HG02759 (cell line): Measurements from ENCODE around the gene TEX14.
"Not testable (repeated sequence)": the region's sequence is repeated elsewhere in the genome, so short reads cannot be mapped to it uniquely, and the experiment has no call there.

Experiments used
- ATAC-seq: cut with Tn5 transposase; IDR thresholded peaks from one replicate; pipeline ENCODE4 v1.9.1; 2021; ENCODE audit warnings: mild to moderate bottlenecking, moderate library complexity; ENCODE audit not compliant: unreplicated experiment

TEX14 gene

DNA sequence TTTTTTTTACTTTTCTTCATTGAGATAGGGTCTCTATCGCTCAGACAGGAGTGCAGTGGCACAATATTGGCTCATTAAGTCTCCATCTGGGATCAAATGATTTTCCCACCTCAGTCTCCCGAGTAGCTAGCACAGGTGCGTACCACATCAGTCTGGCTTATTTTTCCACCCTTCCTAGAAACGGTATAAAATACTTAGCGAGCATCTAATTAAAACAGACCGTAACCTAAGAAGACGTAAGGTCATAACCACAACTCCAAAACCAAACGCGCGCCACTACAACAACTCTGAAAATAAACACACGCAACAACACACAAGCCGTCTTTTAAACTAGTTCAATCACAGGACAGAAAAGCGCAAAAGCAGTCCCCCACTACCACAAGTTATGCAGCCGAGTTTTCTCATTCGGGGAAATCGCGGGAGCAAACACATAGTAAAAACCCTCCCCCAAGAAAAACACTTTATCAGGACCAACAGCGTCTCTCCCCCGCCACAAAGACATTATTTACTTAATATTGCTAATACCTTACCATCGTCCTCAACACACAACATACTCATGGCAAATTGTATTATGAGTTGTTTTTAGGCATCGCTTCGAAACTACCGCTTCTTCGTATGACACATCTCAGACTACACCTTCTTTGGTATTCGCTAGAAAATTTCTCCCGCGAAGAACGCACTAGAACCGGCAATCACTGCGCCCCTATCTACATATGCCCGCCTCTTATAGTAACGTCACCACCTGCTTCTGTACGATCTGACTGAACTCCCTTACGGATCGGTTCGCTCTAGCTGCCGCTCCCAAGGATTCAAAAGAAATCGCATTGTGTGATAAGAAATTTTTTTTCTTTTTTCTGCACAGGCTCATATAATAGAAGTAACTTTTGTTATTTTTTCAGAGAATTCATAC, 32.8 kb downstream of the TEX14 start:
- ATAC-seq: peak; percentile 75

DNA sequence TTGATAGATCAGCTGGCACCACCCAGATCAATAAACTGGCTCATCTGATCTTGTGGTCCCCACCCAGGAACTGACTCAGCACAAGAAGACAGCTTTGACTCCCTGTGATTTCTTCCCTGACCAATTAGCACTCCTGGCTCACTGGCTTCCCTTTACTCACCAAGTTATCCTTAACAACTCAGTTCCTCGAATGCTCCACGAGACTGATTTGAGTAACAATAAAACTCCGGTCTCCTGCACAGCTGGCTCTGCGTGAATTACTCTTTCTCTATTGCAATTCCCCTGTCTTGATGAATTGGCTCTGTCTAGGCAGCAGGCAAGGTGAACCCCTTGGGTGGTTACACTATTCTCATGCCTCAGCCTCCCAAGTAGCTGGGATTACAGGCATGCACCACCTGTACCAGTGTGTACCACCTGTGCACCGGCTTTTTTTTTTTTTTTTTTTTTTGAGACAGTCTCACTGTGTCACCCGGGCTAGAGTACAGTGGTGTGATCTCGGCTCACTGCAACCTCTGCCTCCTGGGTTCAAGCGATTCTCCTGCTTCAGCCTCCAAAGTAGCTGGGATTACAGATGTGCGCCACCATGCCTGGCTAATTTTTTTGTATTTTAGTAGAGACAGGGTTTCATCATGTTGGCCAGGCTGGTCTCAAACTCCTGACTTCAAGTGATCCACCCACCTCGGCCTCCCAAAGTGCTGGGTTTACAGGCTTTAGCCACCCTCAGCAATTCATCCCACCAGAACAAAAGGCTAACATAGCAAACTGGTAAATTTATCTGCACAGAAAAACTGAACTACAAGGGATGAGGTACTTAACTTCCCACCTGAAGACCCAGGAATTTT, 33.7 kb downstream of the TEX14 start:
- not testable (repeated sequence) for ATAC-seq

GRCh38 chr17:58648236-58648635, 43.6 kb downstream of the TEX14 start:
- no peak for ATAC-seq

GRCh38 chr17:58643147-58643546, 48.7 kb downstream of the TEX14 start:
- ATAC-seq: no peak

GRCh38 chr17:58641887-58642311, 49.9 kb downstream of the TEX14 start:
- ATAC-seq: no peak

DNA sequence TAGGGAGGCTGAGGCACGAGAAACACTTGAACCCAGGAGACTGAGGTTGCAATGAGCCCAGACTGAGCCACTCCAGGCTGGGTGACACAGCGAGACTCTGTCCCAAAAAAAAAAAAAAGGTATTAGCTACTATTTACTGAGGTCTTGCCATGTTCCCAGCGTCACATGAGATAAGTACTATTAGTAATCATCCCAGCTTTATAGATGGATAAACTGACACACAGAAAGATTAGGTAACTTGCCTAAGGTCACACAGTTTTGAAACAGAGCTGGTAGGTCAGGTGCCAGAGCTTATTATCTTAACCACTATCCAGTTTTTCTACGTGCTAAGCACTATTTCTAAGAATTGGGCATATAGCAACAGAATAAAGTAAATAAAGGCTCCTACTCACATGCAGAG, 51.6 kb downstream of the TEX14 start:
- ATAC-seq: no peak

DNA sequence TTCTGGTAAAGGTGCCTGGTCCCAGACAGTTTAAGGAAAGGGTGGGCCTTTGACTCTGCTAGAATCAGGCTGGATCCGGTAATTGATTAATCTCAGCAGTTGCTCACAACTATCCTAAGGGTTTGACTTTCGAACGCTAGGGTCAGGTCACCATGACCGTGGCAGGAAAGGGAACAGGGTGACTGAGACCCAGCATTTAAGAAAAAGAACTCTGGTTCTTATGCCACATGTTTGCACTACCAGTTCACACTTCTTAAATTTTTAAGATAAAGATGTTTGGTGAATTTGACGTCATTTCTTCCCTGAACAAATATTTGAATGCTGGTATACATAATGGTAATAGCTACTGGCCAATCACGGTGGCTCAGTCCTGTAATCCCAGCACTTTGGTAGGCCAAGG, 52.2 kb downstream of the TEX14 start:
- no peak for ATAC-seq

DNA sequence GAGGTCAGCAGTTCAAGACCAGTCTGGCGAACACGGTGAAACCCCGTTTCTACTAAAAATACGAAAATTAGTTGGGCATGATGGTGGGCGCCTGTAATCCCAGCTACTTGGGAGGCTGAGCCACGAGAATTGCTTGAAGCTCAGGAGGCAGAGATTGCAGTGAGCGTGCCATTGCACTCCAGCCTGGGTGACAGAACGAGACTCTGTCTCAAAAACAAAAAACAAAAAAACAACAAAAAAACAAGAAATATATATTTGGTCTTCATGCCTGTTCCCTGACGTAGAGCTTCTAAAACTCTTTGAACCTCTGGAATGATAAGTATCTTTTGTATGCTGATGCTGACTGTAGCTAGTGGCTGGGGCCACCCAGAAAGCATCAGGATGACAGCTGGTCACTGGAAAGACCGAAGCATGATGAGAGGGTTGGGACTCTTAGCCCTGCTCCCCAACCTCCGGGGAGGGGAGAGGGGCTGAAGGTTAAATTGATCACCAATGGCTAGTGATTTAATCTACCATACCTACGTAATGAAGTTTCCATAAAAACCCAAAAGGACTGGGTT, 54.8 kb downstream of the TEX14 start:
- no peak for ATAC-seq

GRCh38 chr17:58632324-58633314, 59.2 kb downstream of the TEX14 start:
- ATAC-seq: no peak

- peak; percentile 86 for ATAC-seq
These were observed 60.1 kb downstream of the TEX14 start for GRCh38 chr17:58631523-58632323.

GRCh38 chr17:58630883-58631522, 60.8 kb downstream of the TEX14 start:
- peak; percentile 60 for ATAC-seq

DNA sequence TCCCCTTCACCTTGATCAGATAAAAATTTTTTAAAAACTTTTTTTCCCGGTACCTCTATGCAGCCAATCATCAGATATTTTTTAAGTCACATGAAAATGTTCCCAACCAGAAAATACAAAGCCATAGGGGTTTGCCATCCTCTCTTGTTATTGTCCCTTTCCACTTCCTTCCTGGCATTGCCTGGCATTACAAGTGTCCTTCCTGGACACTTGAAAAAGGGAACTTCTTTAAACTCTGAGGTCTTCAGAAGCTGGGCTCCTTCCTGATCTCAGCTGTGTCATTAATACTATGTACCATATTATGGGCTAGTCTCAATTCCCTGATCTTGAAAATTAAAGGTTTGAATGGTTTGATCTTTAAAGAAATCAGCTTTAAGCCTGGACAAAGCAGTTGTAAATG, 64.9 kb downstream of the TEX14 start:
- ATAC-seq: no peak

DNA sequence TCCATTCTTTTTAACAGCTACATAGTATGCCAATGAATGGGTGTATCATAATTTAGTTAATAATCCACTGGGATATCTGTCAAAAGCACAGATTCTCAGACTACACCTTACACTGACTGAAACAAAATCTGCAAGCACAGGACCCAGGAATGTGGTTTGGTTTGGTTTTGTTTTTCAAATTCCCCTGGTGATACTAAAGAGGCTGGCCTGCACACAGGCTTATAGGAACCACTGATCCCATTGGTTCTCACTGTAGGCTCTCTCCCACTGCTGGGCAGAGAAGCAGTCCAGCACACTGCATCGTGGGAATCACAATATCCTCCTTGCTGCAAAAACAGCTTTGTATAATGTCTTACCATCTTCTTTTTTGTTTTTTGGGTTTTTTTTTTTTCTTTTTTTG, 67.1 kb downstream of the TEX14 start:
- no peak for ATAC-seq

DNA sequence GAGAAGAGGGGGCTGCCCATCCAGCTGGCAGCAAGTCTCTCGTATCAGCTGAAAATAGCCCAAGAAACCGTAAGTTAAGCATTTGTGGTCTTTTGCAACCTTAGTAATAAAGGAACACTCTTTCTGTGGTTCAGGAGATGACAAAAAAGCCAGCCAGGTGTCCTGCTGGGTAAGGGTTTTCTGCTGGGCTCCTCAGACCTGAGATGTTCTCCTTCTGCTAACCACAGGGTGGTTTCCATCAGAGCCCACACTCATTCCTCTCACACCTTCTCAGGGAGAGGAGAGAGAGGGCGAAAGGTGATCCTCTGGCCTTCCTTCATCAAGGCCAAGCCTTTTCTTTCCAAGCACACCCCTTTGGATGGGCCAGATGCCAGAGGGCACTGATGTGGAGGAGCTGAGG, 70.7 kb downstream of the TEX14 start:
- peak; percentile 81 for ATAC-seq

GRCh38 chr17:58618336-58618735, 73.5 kb downstream of the TEX14 start:
- ATAC-seq: no peak

- no peak for ATAC-seq
These were observed 74.3 kb downstream of the TEX14 start for GRCh38 chr17:58617563-58617962.

- ATAC-seq: peak; percentile 63
These were observed 75.8 kb downstream of the TEX14 start for GRCh38 chr17:58615768-58616659.

- no peak for ATAC-seq
These were observed 76.9 kb downstream of the TEX14 start for GRCh38 chr17:58614859-58615459.
